SH-SY5Y (cell line): ENCODE measurements around the gene GORAB.

Source experiments
- GATA2 ChIP-seq: IDR thresholded peaks from 2 replicates; pipeline ENCODE4 v1.6.1; 2011; ENCODE audit warnings: mild to moderate bottlenecking, low read depth, low read length
- GATA3 ChIP-seq: IDR thresholded peaks from 2 replicates; pipeline ENCODE4 v1.6.1; 2011; ENCODE audit warnings: low read depth, mild to moderate bottlenecking, low read length, moderate library complexity

GRCh38 chr1:170547255-170547654, 15.3 kb downstream of the GORAB start:
- no peak for TF ChIP-seq GATA2
- TF ChIP-seq GATA3 = no peak
